NCI-H1092 (cell line): ENCODE data around the gene OSBPL10.

Experiments used
- DNase-seq: peaks from one replicate; lab custom pipeline; 2025; lab: John Stamatoyannopoulos, UW

The OSBPL10 gene

GRCh38 chr3:31770822-31771326 lies 210.2 kb downstream of the OSBPL10 start:
- no peak for DNase-seq

- DNase-seq: peak; percentile 5
These were observed 212.5 kb downstream of the OSBPL10 start for GRCh38 chr3:31768479-31769125.

- no peak for DNase-seq
These were observed 213.1 kb downstream of the OSBPL10 start for GRCh38 chr3:31767920-31768319.

GRCh38 chr3:31766669-31767068 lies 214.4 kb downstream of the OSBPL10 start:
- no peak for DNase-seq

- DNase-seq: no peak
These were observed 215.2 kb downstream of the OSBPL10 start for GRCh38 chr3:31765871-31766270.

- no peak for DNase-seq
These were observed 217.3 kb downstream of the OSBPL10 start for GRCh38 chr3:31763731-31764130.

GRCh38 chr3:31762888-31763351 lies 218.1 kb downstream of the OSBPL10 start:
- no peak for DNase-seq

GRCh38 chr3:31762097-31762764 lies 218.8 kb downstream of the OSBPL10 start:
- no peak for DNase-seq

GRCh38 chr3:31760654-31761053 lies 220.4 kb downstream of the OSBPL10 start:
- no peak for DNase-seq

- DNase-seq: no peak
These were observed 222.6 kb downstream of the OSBPL10 start for GRCh38 chr3:31758322-31758965.

- DNase-seq: no peak
These were observed 225.0 kb downstream of the OSBPL10 start for GRCh38 chr3:31755926-31756658.

- no peak for DNase-seq
These were observed 226.3 kb downstream of the OSBPL10 start for GRCh38 chr3:31754575-31755278.

- DNase-seq: no peak
These were observed 228.0 kb downstream of the OSBPL10 start for GRCh38 chr3:31753050-31753425.

- DNase-seq: no peak
These were observed 228.6 kb downstream of the OSBPL10 start for GRCh38 chr3:31752305-31753049.

- DNase-seq: no peak
These were observed 230.7 kb downstream of the OSBPL10 start for GRCh38 chr3:31750341-31750740.

GRCh38 chr3:31748933-31749295 lies 232.1 kb downstream of the OSBPL10 start:
- DNase-seq: no peak

- no peak for DNase-seq
These were observed 232.7 kb downstream of the OSBPL10 start for GRCh38 chr3:31748281-31748932.

GRCh38 chr3:31747785-31748184 lies 233.3 kb downstream of the OSBPL10 start:
- DNase-seq: no peak

GRCh38 chr3:31744913-31745312 lies 236.1 kb downstream of the OSBPL10 start:
- DNase-seq: no peak

- DNase-seq: peak; percentile 29
These were observed 237.6 kb downstream of the OSBPL10 start for GRCh38 chr3:31743331-31744089.
